Keratinocyte (primary cell): ENCODE measurements around the gene GTF2H4. TPM values are rescaled to one million over a fixed set of nuclear protein-coding genes. Genes with fewer than 3 reads are reported as not detected.

ENCODE experiments used
- DNase-seq: peaks from one replicate; pipeline ENCODE4 v3.0.0-alpha.2; 2011; ENCODE audit warnings: low read depth, missing footprints, low spot score
- FAIRE-seq: peaks from 2 replicates; lab custom pipeline; 2011; peaks lifted over from hg19 to GRCh38; lab: Jason Lieb, UNC
- H2AFZ ChIP-seq: 2 replicates; pipeline ENCODE4 v1.6.0; 2012; ENCODE audit warnings: low read length, control low read depth, inconsistent platforms; ENCODE audit not compliant: control insufficient read depth
- H3K27ac ChIP-seq: 2 replicates; pipeline ENCODE4 v1.5.1; 2011; ENCODE audit warnings: low read length; ENCODE audit not compliant: control insufficient read depth, insufficient read depth
- H3K27me3 ChIP-seq: 3 replicates; pipeline ENCODE4 v1.6.0; 2011; ENCODE audit warnings: low read length; ENCODE audit not compliant: control insufficient read depth, insufficient read depth; ENCODE audit errors: extremely low read depth
- H3K36me3 ChIP-seq, 2 experiments: 2 replicates in 1 of 2; 3 replicates in 1 of 2; pipeline ENCODE4 v1.5.1; 2011; ENCODE audit warnings: low read length in 2 of 2, mild to moderate bottlenecking in 1 of 2; ENCODE audit not compliant: control insufficient read depth in 2 of 2, insufficient read depth in 2 of 2; ENCODE audit errors: extremely low read depth in 1 of 2
- H3K4me1 ChIP-seq: 3 replicates; pipeline ENCODE4 v1.5.1; 2011; ENCODE audit warnings: low read length; ENCODE audit not compliant: control insufficient read depth, insufficient read depth; ENCODE audit errors: extremely low read depth
- H3K4me2 ChIP-seq: 3 replicates; pipeline ENCODE4 v1.6.0; 2011; ENCODE audit warnings: low read depth, low read length; ENCODE audit not compliant: control insufficient read depth, insufficient read depth; ENCODE audit errors: extremely low read depth
- H3K4me3 ChIP-seq, 3 experiments: fragments of 200-600 bp in 1 of 3; sonication (generic) in 1 of 3; 2 replicates in 2 of 3; 3 replicates in 1 of 3; pipeline ENCODE4 v1.5.1; 2011 to 2016; ENCODE audit warnings: low read length in 3 of 3, mild to moderate bottlenecking in 3 of 3, control low read depth in 2 of 3, inconsistent platforms in 1 of 3, low read depth in 1 of 3, mixed read lengths in 1 of 3, mixed run types in 1 of 3, moderate library complexity in 1 of 3; ENCODE audit not compliant: control insufficient read depth in 2 of 3, insufficient read depth in 2 of 3; ENCODE audit errors: extremely low read depth in 1 of 3
- H3K79me2 ChIP-seq: 2 replicates; pipeline ENCODE4 v1.6.0; 2012; ENCODE audit warnings: low read length; ENCODE audit not compliant: control insufficient read depth, insufficient read depth
- H3K9ac ChIP-seq: 3 replicates; pipeline ENCODE4 v1.6.0; 2011; ENCODE audit warnings: low read length; ENCODE audit not compliant: control insufficient read depth, insufficient read depth; ENCODE audit errors: extremely low read depth
- H3K9me1 ChIP-seq: 3 replicates; pipeline ENCODE4 v1.6.0; 2011; ENCODE audit warnings: low read length; ENCODE audit not compliant: control insufficient read depth, insufficient read depth; ENCODE audit errors: extremely low read depth
- H3K9me3 ChIP-seq: 2 replicates; pipeline ENCODE4 v1.5.1; 2012; ENCODE audit warnings: low read depth, low read length; ENCODE audit not compliant: control insufficient read depth
- H4K20me1 ChIP-seq: 3 replicates; pipeline ENCODE4 v1.6.0; 2011; ENCODE audit warnings: low read length; ENCODE audit not compliant: control insufficient read depth, insufficient read depth; ENCODE audit errors: extremely low read depth
- EZH2 ChIP-seq: IDR thresholded peaks from one replicate; pipeline ENCODE4 v1.6.1; 2012; ENCODE audit warnings: inconsistent platforms, mild to moderate bottlenecking, low read length, moderate library complexity
- dilution Hi-C: fragments of 300-500 bp; cut with MboI; formaldehyde crosslinking; loops from one replicate; pipeline ENCODE4 v1.7.0; 2020; ENCODE audit warnings: low sequenced_read_pairs; ENCODE audit not compliant: extremely low pct_ligation_motif_present
- polyA plus RNA-seq, 5 experiments: library from polyadenylated mRNA; depleted of rRNA in 3 of 5; stranded (reverse) in 3 of 5; stranded (forward) in 1 of 5; unstranded in 1 of 5; fragments of >200 nt; gene quantifications; 1 replicate in 1 of 5; 2 replicates in 3 of 5; 3 replicates in 1 of 5; pipeline versions ENCODE4 v1.2.1 to v1.2.3, GENCODE V29; 2011 to 2012; ENCODE audit warnings: missing spikeins in 2 of 5, low read depth in 1 of 5, low replicate concordance in 1 of 5
- TF ChIP-seq, protein P1 (sequence below), 3 experiments: IDR thresholded peaks in 1 of 3; conservative IDR thresholded peaks in 1 of 3; optimal IDR thresholded peaks in 1 of 3; 2 replicates in 2 of 3; 3 replicates in 1 of 3; pipeline versions ENCODE3 to v1.5.1; 2011; ENCODE audit warnings: low read length in 3 of 3, mild to moderate bottlenecking in 3 of 3, moderate library complexity in 2 of 3, control low read depth in 1 of 3, inconsistent platforms in 1 of 3; ENCODE audit not compliant: insufficient read depth in 2 of 3; ENCODE audit errors: extremely low read depth in 1 of 3

The GTF2H4 gene
- polyA plus RNA-seq, 1 donor (not counting 4 experiments of a cell fraction or from before 2014, with no cell fraction given) = 38.7 TPM

DNA sequence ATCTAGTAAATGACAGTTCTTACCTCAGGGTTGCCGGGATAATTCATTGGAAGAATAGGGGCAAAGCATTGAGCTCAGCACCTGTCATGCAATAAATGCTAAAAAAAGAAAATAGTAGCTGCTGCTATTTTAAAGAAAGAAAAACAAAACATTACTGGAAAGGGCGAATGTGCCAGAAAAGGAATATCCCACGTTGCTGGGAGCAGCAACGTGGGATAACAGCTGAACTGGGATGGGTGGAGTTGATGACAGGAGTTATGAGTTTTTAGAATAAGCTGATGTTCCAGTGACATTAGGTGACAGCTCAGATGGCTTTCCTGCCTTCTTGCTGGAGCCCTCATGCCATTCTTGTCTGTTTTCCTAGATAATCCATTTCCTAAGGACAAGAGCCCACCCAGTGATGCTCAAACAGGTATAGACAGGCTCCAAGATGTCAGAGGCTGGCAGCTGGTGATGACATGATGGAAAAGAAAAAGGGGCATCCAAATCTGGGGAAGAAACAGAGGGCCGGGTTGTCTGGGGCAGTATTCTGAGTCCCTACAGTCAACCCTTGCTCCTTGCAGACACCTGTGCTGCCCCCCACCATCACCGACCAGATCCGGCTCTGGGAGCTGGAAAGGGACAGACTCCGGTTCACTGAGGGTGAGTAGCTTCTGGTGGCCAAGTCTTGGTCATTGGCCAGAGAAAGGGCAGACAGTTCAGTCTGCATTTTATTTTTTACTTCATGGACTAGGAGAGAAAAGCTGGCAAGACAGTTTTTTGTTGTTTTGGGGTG is 4.9 kb downstream of the GTF2H4 start:
- dilution Hi-C loops = no loop called here
- no peak for TF ChIP-seq EZH2
- TF ChIP-seq, protein P1, sequence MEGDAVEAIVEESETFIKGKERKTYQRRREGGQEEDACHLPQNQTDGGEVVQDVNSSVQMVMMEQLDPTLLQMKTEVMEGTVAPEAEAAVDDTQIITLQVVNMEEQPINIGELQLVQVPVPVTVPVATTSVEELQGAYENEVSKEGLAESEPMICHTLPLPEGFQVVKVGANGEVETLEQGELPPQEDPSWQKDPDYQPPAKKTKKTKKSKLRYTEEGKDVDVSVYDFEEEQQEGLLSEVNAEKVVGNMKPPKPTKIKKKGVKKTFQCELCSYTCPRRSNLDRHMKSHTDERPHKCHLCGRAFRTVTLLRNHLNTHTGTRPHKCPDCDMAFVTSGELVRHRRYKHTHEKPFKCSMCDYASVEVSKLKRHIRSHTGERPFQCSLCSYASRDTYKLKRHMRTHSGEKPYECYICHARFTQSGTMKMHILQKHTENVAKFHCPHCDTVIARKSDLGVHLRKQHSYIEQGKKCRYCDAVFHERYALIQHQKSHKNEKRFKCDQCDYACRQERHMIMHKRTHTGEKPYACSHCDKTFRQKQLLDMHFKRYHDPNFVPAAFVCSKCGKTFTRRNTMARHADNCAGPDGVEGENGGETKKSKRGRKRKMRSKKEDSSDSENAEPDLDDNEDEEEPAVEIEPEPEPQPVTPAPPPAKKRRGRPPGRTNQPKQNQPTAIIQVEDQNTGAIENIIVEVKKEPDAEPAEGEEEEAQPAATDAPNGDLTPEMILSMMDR (optimal IDR thresholded peaks at IDR 0.05 in 1 of 3, IDR thresholded peaks at IDR 0.05 in 1 of 3, conservative IDR thresholded peaks at IDR 0.05 in 1 of 3; ENCODE audit: extremely low read depth in 1 of 3, insufficient read depth in 2 of 3, low read length in 3 of 3) = no peak
- H3K9ac ChIP-seq = peak overlapping the region; percentile 87
- H3K79me2 ChIP-seq = peaks cover 13% of the 10 kb centered on the region
- H2AFZ ChIP-seq = no peak overlapping the region
- H3K4me1 ChIP-seq = peaks cover 31% of the 10 kb centered on the region
- no peaks in the 10 kb centered on the region for H3K9me1 ChIP-seq
- no peaks in the 10 kb centered on the region for H3K27me3 ChIP-seq
- no peaks in the 10 kb centered on the region for H3K9me3 ChIP-seq
- H4K20me1 ChIP-seq = no peaks in the 10 kb centered on the region
- FAIRE-seq (no peak), DNase-seq (no peak)
- H3K4me2 ChIP-seq = peak overlapping the region; percentile 96
- H3K36me3 ChIP-seq = peaks cover 23% of the 10 kb centered on the region in 2 experiments
- H3K27ac ChIP-seq = peak overlapping the region; percentile 63
- no peak overlapping the region for H3K4me3 ChIP-seq

DNA sequence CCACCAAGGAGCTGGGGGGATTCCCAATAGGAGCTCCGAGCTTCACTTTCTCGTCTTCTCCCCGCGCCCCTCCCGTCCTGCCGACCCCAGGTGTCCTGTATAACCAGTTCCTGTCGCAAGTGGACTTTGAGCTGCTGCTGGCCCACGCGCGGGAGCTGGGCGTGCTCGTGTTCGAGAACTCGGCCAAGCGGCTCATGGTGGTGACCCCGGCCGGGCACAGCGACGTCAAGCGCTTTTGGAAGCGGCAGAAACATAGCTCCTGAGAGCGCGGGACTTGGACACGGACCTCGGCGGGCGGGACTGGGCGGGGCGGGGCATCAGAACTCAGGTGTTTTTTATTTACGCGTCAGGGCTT is 5.7 kb downstream of the GTF2H4 start:
- FAIRE-seq = no peak
- Histone ChIP-seq H3K4me2 (peak overlapping the region; percentile 96), H3K9me1 (no peaks in the 10 kb centered on the region), H3K4me3 (peak overlapping the region; percentile 13 to 77 (median 52)), H4K20me1 (no peaks in the 10 kb centered on the region), H2AFZ (peak overlapping the region; percentile 61), H3K79me2 (peaks cover 6% of the 10 kb centered on the region), H3K27me3 (no peaks in the 10 kb centered on the region), H3K9ac (peak overlapping the region; percentile 87), H3K36me3 (peaks cover 24 to 29% of the 10 kb centered on the region in 2 experiments), H3K27ac (peak overlapping the region; percentile 63), H3K4me1 (peaks cover 29% of the 10 kb centered on the region), H3K9me3 (no peaks in the 10 kb centered on the region)
- TF ChIP-seq, protein P1 (optimal IDR thresholded peaks at IDR 0.05 in 1 of 3, IDR thresholded peaks at IDR 0.05 in 1 of 3, conservative IDR thresholded peaks at IDR 0.05 in 1 of 3; ENCODE audit: extremely low read depth in 1 of 3, insufficient read depth in 2 of 3, low read length in 3 of 3) = no peak
- TF ChIP-seq EZH2 = no peak
- dilution Hi-C loops = no loop called here
- DNase-seq = no peak
